GM06990 (cell line): ENCODE results near the gene MAEL.

ENCODE experiments used
- DNase-seq: peaks from one replicate; pipeline ENCODE4 v3.0.0-alpha.2; 2011; ENCODE audit not compliant: insufficient read length; ENCODE audit errors: extremely low read depth
- H3K27me3 ChIP-seq: replicated peaks from 2 replicates; pipeline ENCODE4 v1.6.0; 2011; ENCODE audit warnings: low read length; ENCODE audit not compliant: control insufficient read depth, insufficient read depth
- H3K36me3 ChIP-seq: 2 replicates; pipeline ENCODE4 v1.5.1; 2011; ENCODE audit warnings: low read length; ENCODE audit not compliant: control insufficient read depth, insufficient read depth
- H3K4me3 ChIP-seq: replicated peaks from 2 replicates; pipeline ENCODE4 v1.5.1; 2011; ENCODE audit warnings: low read depth, mild to moderate bottlenecking, control low read depth, low read length
- TF ChIP-seq, protein P1 (sequence below): IDR thresholded peaks from 2 replicates; pipeline ENCODE4 v1.5.1; 2011; ENCODE audit warnings: low read length, control low read depth, mild to moderate bottlenecking, inconsistent platforms; ENCODE audit not compliant: insufficient read depth, poor library complexity, severe bottlenecking

Gene MAEL

DNA sequence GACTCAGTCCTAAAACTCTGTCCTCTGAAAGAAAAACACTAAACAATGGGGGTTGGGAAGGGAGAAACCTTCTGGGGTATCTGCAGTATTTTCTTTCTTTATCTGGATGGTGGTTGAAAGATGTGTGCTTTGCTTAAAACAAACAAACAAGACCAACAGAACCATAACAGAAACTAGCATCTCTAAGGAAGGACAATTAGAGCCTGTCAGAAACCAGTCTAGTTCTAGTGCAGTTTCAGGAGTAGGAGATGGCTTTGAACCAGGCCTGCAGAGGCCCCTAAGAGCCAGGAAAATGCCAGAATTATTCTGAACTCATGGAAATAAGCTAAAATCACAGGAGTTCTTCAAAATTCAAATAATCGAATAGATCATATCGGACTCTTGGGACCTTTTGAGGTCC, 32.2 kb upstream of the MAEL start:
- TF ChIP-seq, protein P1, sequence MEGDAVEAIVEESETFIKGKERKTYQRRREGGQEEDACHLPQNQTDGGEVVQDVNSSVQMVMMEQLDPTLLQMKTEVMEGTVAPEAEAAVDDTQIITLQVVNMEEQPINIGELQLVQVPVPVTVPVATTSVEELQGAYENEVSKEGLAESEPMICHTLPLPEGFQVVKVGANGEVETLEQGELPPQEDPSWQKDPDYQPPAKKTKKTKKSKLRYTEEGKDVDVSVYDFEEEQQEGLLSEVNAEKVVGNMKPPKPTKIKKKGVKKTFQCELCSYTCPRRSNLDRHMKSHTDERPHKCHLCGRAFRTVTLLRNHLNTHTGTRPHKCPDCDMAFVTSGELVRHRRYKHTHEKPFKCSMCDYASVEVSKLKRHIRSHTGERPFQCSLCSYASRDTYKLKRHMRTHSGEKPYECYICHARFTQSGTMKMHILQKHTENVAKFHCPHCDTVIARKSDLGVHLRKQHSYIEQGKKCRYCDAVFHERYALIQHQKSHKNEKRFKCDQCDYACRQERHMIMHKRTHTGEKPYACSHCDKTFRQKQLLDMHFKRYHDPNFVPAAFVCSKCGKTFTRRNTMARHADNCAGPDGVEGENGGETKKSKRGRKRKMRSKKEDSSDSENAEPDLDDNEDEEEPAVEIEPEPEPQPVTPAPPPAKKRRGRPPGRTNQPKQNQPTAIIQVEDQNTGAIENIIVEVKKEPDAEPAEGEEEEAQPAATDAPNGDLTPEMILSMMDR = no peak
- Histone ChIP-seq H3K4me3 (no peak overlapping the region), H3K27me3 (no peaks in the 10 kb centered on the region), H3K36me3 (no peaks in the 10 kb centered on the region)
- no peak for DNase-seq

DNA sequence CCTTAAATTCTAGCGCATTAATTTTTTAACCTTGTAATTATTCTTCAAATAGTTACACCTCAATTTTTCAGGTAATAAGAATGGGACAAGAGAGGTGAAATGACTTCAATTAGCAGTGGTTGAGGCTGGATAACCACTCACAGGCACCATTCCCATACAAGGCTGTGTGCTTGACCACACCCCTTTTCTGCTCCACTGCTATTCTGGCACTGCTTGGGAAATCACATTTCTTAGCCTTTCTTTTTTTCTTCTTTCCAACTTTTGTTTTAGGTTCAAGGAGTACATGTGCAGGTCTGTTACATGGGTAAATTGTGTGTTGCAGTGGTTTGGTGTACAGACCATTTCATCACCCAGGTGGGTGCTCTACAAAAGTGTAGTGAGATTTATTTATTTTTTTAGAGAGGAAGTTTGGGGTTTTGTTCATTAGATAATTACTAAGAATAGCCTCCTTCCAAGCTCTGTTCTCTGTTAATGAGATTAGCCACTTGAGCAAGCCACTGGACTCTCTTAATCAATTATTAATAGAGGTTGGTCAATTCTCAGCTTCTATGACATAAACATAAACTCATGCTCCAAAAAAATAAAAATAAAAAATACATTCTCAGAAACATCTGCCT, 28.1 kb upstream of the MAEL start:
- DNase-seq = no peak
- Histone ChIP-seq H3K4me3 (no peak overlapping the region), H3K27me3 (no peaks in the 10 kb centered on the region)

DNA sequence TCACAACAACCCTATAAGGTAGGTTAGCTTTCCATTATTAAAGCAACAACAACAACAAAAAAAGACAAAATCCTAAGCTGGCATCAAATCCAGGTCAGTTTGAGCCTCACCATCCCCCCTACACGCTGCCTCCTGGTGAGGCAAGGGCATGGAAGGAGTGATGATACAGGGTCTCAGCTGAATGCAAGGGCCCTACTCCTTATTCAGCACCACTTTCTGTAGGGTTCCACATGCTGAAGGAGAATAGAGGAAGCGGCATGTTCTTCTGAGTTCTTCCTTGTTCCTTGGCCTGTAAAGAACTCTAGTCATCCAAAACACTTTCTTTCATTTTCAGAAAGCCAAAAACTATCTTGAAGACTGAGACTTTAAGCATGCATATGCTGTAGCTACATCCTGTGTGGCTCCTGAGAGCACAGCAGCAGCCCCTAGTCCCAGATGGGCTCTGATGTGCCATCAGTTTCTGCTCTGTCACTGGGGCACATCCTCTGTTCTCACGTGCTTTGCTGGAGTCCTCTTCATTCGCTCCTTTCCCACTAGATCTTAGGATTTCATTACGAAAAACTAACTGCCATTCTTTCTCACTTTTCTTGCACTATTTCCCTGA, 19.9 kb upstream of the MAEL start:
- no peak overlapping the region for H3K4me3 ChIP-seq
- no peaks in the 10 kb centered on the region; the same call in none of the 2 replicates for H3K27me3 ChIP-seq
- H3K36me3 ChIP-seq = no peaks in the 10 kb centered on the region
- TF ChIP-seq, protein P1 = no peak
- DNase-seq = no peak

More for the DNA sequence above, 28.1 kb upstream of the MAEL start:
- TF ChIP-seq, protein P1 = no peak
- H3K36me3 ChIP-seq = no peaks in the 10 kb centered on the region

DNA sequence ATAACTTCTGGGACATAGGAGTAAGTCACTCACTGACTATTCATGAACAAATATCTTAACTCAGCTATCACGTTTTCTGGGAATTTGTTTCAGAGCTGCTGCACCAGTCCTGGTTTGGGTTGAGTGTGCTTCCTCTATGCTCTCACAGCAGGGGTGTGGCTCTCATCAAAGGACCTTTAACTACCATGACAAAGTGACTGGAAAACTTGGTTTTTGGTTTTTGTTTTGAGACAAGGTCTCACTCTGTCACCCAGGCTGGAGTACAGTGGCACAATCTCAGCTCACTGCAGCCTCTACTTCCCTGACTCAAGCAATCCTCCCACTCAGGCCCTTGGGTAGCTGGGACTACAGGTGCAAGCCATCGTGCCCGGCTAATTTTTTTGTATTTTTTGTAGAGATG, 17.8 kb upstream of the MAEL start:
- H3K36me3 ChIP-seq = no peaks in the 10 kb centered on the region
- DNase-seq = no peak
- no peak overlapping the region for H3K4me3 ChIP-seq
- TF ChIP-seq, protein P1 = no peak
- H3K27me3 ChIP-seq = no peaks in the 10 kb centered on the region; the same call in none of the 2 replicates

DNA sequence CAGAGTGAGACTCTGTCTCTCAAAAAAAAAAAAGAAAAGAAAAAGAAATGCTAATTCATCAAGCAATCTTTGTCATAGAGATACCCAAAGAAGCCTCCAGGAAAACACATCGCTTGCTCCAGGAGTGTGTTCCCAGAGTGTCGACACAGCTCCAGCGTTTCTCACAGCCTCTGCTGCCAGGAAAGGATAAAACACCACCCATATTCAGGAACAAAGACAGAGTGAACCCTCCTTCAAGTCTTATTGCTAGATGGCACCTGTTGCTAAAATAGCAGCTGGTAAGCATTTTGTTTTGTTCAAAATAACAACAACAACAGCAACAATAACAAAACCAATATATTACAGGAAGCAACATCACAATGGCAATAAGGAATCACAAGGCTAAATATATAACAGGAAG, 16.9 kb upstream of the MAEL start:
- DNase-seq = no peak
- no peak overlapping the region for H3K4me3 ChIP-seq
- H3K27me3 ChIP-seq = no peaks in the 10 kb centered on the region; the same call in none of the 2 replicates
- TF ChIP-seq, protein P1 = no peak
- no peaks in the 10 kb centered on the region for H3K36me3 ChIP-seq

DNA sequence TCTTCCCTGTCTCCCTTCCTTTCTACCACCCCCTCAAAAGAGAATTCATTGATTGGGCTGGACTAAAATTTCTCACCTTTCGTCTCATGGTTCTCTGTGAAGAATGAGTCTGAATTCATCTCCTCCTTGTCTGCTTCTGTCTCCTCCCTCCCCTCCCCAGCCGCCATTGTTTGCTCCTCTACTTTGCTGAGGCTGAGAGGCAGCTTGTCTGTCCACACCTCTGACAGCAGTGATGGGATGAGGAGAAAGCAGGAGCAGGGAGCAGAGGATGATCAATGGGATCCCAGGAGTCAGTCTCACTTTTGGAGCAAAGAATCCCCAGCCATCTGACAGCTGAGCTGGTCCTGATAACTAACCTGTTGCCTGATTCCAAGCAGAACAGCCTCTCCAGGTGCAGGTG, 16.3 kb upstream of the MAEL start:
- no peaks in the 10 kb centered on the region for H3K36me3 ChIP-seq
- no peaks in the 10 kb centered on the region; the same call in none of the 2 replicates for H3K27me3 ChIP-seq
- no peak for DNase-seq
- H3K4me3 ChIP-seq = no peak overlapping the region
- TF ChIP-seq, protein P1 = no peak
